OCI-LY7 (cell line): ENCODE data around the gene SLC26A4.

Experiments used
- CTCF ChIP-seq: fragments of 200-600 bp; sonication (generic); conservative IDR thresholded peaks from 2 replicates; pipeline ENCODE4 v1.5.1; 2014; ENCODE audit warnings: mild to moderate bottlenecking, antibody characterized with exemption, low read length, moderate library complexity, mixed read lengths
- EZH2phosphoT487 ChIP-seq: fragments of 200-600 bp; sonication (generic); IDR thresholded peaks from 2 replicates; pipeline ENCODE4 v1.6.1; 2018; ENCODE audit warnings: low read depth, borderline replicate concordance, mild to moderate bottlenecking, mixed run types, antibody characterized with exemption, low read length, moderate library complexity, mixed read lengths

GRCh38 chr7:107644309-107644974 lies 16.2 kb upstream of the SLC26A4 start:
- TF ChIP-seq CTCF (no peak), EZH2phosphoT487 (no peak)
